22Rv1 (cell line): Measurements from ENCODE around the gene GIPR.

Source experiments
- ZFX ChIP-seq: fragments of 450-650 bp; IDR thresholded peaks from 2 replicates; pipeline ENCODE4 v1.6.1; 2017; ENCODE audit warnings: antibody characterized with exemption, borderline replicate concordance
- TF ChIP-seq, protein P1 (sequence below): fragments of 450-650 bp; IDR thresholded peaks from 2 replicates; pipeline ENCODE4 v1.5.1; 2017; ENCODE audit warnings: mild to moderate bottlenecking

DNA sequence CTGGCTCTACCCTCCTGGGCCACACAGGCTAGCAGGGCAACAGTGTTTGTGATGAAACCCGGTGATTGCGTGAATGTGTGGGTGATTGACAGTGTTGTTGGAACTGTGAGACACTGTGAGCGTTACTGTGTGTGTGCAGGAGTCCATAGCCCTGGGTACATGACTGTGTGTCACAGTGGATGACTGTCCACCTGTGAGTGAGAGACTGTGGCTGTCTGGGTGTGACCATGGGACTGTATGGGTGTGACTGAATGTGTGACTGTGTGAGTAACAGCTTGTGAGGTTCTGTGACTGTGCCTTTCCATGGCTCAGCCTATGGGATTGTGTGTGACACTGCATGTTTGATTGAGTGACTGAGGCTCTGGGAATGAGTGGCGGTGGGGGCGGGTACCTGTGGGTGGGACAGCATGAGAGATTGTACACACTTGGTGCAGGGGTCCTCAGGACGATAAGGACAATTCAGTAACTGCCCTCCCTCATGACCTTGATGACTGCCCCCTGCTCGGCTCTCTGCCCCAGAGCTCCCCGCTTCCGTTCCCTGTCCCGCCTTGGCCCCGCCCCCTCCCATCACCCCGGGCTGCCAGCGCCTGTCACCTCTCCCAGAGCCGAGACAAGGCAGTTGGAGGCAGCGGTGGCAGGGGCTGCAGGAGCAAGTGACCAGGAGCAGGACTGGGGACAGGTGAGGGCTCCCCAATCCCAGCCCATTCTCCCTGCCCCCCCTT, at the start of gene GIPR:
- TF ChIP-seq, protein P1, sequence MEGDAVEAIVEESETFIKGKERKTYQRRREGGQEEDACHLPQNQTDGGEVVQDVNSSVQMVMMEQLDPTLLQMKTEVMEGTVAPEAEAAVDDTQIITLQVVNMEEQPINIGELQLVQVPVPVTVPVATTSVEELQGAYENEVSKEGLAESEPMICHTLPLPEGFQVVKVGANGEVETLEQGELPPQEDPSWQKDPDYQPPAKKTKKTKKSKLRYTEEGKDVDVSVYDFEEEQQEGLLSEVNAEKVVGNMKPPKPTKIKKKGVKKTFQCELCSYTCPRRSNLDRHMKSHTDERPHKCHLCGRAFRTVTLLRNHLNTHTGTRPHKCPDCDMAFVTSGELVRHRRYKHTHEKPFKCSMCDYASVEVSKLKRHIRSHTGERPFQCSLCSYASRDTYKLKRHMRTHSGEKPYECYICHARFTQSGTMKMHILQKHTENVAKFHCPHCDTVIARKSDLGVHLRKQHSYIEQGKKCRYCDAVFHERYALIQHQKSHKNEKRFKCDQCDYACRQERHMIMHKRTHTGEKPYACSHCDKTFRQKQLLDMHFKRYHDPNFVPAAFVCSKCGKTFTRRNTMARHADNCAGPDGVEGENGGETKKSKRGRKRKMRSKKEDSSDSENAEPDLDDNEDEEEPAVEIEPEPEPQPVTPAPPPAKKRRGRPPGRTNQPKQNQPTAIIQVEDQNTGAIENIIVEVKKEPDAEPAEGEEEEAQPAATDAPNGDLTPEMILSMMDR = no peak
- TF ChIP-seq ZFX = no peak
